NCI-H1092 treated with DMSO at 0.1 percent for 48 hours (cell line): Measurements from ENCODE around the gene TIAM1.

ENCODE experiments used
- DNase-seq: peaks from one replicate; lab custom pipeline; 2025; lab: John Stamatoyannopoulos, UW

Gene TIAM1

GRCh38 chr21:31329456-31330143, 14.5 kb downstream of the TIAM1 start:
- DNase-seq = no peak

DNA sequence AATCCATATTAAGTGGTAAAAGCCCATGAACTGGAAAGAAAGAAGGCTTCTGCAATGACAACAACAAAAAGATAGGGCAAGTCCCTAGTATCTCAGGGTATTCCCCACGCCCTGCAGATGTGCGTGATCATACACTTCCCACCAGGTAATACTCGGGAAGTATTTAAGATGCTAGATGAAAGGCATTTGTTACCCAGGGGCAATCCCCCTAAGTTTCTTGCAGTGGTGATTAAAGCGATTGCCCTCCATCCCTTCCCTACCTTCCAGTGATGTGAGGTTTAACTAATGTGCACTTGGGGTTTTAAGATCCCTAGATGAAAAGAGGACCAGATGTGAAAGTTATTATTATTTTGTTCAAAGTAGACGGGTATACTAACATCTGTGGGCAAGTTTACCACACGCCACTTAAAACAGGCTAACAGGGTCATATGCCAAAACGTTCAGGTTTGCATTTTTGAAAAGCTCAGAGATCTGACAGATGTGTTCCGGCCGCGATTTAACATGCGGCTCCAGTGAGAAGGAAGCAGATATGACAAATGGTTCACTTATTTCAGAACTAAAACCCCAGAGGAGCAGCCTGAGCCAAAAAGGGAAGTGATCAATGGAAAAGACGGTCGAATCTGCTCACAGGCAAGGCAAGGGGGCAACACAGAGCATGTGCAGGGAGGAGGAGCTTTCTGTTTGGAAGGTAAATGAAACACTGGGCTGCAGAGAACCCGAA, 17.4 kb downstream of the TIAM1 start:
- DNase-seq = no peak

DNA sequence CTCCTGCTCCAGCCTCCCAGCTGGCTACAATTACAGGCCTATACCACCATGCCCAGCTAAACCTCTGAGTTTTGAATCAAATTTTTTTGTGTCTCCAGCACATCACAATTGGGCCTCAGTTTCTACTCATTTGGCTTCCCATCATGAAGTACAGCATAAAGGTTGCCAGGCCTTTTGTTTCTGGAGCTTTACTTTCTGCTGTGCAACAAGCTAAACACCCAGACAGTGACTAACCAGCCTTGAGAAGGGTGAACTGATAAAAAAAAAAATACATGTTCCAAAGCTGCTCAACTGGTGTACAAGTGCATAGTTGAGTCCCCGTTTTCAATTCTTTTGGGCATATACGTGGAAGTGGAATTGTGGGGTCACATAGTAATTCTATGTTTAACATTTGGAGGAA, 25.1 kb downstream of the TIAM1 start:
- DNase-seq = no peak

DNA sequence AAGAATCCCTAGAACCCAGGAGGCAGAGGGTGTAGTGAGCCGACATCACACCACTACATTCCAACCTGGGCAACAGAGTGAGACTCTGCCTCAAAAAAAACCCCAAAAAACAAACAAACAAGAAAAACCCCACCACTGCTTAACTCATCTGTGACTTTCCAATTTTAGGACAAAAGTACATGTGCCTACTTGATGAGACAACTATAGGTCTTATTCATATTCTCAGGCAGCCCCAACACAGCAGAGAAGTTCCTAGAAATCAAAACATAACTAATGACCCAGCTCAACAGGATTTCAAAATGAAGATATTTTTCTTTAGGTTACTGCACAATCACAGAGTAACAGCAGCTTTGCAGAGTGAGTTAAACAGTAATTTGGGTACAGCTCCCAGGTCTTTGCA, 26.4 kb downstream of the TIAM1 start:
- DNase-seq = no peak

DNA sequence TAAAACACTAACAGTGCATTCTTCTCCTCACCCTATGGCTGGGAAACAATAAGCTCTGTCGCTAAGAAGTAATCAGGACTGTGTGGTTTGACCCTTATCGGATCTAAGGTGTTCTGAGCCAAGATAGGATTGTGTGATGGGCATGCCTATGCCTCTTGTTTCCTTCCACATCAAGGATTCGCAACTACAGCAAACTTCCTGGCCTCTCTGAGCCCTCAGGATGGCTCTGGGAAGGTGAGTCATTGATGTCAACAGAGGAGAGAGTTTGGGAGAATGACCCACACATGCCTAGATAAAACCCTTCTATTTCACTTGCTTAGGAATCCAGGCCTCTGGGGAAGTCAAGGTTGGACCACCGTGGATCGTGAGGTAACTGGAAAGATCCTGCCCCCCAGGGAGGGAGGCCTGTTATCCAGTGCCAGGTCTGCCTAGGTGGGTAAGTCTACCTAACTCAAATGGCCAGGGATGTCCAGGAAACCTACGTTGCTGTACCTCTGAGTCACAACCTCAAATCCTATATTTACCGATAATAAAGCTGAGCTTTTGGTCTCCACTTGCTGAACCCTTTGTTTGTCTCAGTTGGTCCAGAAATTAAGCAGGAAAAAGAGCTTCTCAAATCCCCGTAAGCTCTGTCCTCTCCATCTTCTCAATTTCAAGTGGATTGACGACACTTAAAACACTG, 27.4 kb downstream of the TIAM1 start:
- no peak for DNase-seq

- no peak for DNase-seq
These were observed 28.0 kb downstream of the TIAM1 start for GRCh38 chr21:31316072-31316471.

DNA sequence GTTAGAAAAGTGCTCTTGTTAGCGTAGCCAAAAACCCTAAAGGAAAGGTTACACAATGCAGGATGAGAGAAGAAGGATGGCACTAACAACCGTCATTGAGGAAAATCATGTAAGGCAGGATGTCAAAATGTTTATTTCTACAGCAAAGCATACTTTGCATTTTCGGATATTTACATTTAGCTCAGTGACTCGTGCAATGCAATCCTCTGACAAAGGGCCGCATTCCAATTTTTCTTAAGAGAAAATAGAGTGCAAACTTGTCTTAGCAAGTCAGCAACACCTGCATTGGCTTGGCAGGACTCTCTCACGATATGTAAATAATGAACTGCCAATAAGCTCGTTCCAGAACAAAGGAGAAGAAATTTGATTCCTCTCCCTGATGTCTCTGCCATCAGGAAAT, 33.3 kb downstream of the TIAM1 start:
- DNase-seq = peak; percentile 32

DNA sequence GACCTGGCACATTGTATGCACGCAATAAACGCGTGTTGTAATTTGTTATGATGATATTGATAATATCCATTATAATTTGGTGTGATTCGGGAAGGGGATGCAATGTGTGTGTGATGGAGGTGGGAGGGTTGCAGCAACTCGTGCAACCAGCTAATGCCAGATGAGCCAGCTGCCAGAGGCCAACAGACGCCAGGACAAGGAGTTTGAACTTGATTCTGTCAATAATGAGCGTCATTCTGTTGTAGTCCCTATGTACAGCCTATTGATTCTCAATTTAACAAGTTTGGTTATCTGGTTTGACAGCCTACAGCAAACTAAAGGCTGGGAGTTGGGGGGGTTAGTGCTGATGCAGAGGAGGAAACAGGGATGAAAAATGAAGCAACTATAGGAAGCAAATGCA, 35.5 kb downstream of the TIAM1 start:
- no peak for DNase-seq

- DNase-seq = peak; percentile 15
These were observed 38.2 kb downstream of the TIAM1 start for GRCh38 chr21:31305888-31306287.

DNA sequence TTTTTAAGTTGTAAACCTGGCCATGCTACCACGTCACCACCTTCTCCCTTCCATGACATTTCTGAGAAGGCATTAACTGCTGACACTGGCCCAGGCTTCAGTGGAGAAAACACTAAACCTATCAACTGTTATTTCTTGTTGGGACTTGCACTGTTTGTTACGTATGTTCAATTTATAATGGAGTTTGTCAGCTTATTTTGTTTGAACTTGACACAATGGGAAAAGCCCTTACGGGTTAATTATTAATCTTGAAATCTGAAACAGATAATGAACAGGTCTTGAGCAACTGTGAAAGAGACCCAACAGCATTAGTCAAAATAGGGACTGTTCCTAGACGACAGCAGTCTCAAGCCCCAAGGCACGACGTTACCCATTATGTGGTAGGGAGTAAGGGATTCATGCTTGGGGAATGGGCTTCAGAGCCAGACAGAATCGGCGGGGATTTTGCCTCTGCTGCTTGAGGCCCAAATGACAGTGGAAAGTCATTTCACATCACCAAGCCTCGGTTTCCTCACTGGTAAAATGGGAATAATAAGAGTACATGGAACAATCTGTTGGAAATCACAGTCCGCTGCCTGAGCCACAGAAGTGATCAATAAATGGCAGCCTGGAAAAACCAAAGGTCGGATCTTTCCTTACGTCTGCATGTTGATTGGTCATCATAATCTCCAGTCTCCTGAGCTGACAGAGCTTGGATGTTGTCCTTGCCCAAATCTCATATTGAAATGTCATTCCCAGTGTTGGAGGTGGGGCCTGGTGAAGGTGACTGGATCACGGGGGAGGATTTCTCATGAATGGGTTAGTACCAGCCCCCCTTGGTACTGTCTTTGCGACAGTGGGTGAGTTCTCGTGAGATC, 44.5 kb downstream of the TIAM1 start:
- no peak for DNase-seq

DNA sequence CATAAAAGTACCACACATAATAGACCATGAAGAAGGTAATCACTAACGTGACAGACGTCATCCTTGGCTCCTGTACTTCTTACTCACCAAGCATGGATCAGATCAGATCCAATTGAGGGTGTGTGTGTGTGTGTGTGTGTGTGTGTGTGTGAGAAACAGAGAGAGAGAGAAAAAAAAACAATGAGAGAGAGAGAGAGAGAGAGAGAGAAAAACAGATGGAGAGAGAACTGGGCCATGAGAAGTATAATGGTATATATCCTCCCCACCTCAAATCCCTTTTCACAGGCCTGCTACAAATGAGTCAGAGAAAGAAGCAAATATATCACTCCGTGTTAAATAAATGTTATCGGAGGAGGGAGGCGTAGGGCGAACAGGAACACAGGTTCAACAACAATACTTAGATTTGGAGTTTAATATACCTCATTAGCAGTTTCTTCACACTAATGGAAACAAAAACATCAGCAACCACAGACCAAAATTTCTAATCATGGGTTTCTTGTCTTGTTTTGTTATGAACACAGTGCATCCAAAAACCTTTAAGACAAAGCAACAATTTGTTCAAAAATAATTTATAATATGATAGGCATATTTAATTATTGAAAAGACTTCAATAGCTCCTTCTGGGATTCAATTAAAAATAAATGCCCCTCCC, 45.3 kb downstream of the TIAM1 start:
- no peak for DNase-seq

DNA sequence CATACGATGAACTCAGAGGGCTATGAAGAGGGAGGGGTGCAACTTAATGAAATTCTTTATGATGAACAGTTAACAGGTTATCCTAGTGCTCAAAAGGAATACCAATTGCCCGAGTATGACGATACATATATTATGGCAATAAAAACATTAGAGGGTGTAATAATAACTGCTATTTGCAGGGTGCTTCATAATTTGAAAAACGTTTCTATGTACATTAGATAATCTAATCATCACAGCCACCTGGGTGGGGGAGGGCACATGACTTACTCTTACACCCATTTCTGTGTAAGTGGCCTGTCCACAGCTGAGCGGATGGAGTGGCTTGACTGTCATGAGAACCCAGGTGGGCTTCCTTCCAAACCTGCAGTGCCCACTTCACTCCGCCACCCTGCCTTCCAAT, 46.3 kb downstream of the TIAM1 start:
- DNase-seq = no peak

DNA sequence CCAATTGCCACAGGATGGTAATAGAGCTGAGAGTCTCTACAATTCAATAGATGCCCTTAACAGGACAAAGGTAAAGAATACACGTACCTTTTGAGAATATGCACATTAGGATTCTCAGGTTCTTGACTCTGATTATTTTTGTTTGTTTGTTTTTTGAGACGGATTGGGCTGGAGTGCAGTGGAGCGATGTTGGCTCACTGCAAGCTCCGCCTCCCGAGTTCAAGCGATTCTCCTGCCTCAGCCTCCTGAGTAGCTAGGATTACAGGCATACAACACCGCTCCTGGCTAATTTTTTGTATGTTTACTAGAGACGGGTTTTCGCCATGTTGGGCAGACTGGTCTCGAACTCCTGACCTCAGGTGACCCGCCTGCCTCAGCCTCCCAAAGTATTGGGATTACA, 48.4 kb downstream of the TIAM1 start:
- no peak for DNase-seq

DNA sequence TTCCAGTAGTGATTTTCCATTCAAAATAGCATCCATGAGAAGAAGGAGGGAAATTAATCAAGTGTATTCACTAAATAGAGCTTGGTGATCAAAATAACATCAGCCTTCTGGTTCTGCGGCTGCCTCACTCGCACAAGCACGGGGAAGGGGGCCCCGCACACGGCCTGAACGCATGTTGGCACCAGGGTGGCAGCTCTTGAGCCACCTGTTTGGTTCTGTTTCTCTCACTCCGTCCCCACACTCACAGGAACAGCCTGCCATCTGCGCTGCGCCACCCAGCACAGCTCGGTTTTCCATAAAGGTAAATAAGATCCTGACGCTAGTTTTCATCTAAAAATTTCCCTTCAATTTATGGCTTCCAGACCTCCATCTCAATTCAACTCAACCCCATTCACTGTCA, 49.4 kb downstream of the TIAM1 start:
- DNase-seq = no peak

- no peak for DNase-seq
These were observed 50.1 kb downstream of the TIAM1 start for GRCh38 chr21:31293986-31294385.

GRCh38 chr21:31290765-31291164, 53.3 kb downstream of the TIAM1 start:
- DNase-seq = no peak

- DNase-seq = no peak
These were observed 54.4 kb downstream of the TIAM1 start for GRCh38 chr21:31289702-31290101.

- no peak for DNase-seq
These were observed 55.9 kb downstream of the TIAM1 start for GRCh38 chr21:31288191-31288590.

GRCh38 chr21:31287201-31287600, 56.9 kb downstream of the TIAM1 start:
- DNase-seq = no peak

DNA sequence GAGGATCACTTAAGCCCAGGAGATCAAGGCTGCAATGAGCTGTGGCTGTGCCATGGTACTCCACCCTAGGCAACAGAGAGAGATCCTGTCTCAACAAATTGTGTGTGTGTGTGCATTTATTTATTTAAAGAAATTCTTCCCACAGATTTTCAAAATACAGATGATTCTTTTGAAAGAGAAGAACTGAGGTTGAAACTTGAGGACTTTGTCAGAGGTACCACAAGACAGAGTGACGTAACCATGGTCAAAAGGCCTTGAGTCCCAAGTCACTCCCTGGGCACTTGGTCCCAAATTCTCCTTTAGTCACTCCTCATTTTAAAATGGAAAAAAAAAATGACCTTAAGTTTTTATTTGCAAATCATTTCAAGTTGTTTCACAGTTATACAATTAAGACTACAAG, 57.4 kb downstream of the TIAM1 start:
- DNase-seq = no peak

GRCh38 chr21:31284797-31285397, 59.2 kb downstream of the TIAM1 start:
- no peak for DNase-seq
